ENCODE results near the gene SSR4.
"Not testable (repeated sequence)": the region's sequence is repeated elsewhere in the genome, so short reads cannot be mapped to it uniquely, and the experiment has no call there.

SSR4 gene

DNA sequence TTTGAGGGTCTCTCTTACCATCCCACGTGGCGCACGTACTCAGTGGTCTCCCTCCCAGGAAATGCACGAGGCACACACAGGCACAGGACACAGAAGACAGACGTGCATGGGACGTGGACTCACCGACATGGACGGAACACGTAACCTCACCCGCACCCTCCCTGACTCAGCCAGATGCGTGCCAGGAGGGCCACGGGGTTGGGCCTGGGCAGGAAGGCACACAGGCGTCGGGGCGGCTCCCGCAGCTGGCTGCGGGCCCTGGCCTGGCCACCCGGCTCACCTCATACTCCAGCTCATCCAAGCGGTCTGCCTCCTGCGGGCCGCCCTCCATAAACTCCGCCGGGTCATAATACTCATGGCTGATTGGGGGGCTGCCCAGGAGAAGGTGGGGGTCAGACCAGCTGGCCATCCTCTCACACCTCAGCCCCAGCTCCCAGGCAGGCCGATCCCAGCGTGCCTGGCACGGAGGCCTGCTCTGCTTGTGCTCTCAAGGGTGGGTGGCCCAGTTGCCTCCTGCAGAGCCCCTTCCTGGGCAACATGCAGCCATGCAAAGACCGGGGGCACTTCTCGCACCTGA is 12.6 kb downstream of the SSR4 start:
- DNase-seq: no peak

DNA sequence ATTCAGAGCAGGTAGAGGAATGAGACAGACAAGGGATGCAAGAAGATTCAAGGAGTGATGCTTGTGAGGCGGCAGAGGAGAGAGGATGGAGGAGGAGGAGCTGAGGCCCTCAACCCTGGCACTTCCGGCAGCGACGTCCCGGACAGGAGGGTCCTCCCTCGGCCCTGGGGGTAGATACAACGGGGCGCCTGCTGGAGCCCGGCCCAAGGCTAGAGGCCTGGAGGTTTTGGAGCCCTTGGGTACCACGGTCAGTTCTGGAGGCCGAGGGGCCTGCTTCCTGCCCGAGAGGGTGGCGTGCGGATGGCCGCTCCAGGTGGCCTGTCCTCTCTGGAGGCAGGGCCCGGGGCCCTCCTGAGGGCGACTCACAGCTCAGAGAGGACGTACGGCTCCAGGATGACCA is 13.5 kb downstream of the SSR4 start:
- no peak for DNase-seq

DNA sequence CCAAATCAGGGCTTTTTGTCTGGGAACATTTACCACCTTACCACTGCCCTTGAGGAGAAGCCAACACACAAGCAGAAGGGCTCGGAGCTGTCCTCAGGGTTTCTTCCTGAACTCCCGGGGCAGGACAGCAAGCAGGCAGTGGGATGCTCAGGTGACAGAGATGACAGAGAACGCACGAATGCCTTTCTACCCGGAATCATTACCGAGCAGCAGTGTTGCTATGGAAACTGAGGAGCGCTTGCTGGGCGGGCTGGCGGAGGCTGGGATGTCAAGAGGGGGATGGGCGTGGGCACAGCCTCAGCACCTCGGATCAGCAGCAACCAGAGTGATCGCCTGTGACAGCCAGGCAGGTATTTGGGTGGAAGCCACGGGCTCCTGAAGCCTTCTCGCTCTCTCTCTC is 17.8 kb downstream of the SSR4 start:
- no peak for DNase-seq

DNA sequence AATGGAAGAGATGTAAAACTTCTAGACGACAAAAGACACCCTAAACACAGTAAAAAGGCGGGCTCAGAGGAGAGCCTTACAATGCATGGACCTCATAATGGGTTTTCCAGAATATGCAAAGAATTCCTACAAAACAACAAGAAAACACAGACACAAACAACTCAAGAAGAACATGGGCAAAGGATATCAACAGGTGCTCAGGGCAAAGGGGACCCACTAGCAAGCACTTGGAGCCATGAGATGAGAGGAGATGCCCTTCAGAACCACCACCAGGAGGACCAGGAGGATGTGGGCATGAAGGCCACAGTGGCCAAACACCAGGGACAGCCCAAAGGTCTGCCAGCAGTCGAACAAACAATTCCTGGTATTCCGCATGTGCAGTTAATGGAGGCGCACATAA is 18.7 kb downstream of the SSR4 start:
- DNase-seq: no peak

DNA sequence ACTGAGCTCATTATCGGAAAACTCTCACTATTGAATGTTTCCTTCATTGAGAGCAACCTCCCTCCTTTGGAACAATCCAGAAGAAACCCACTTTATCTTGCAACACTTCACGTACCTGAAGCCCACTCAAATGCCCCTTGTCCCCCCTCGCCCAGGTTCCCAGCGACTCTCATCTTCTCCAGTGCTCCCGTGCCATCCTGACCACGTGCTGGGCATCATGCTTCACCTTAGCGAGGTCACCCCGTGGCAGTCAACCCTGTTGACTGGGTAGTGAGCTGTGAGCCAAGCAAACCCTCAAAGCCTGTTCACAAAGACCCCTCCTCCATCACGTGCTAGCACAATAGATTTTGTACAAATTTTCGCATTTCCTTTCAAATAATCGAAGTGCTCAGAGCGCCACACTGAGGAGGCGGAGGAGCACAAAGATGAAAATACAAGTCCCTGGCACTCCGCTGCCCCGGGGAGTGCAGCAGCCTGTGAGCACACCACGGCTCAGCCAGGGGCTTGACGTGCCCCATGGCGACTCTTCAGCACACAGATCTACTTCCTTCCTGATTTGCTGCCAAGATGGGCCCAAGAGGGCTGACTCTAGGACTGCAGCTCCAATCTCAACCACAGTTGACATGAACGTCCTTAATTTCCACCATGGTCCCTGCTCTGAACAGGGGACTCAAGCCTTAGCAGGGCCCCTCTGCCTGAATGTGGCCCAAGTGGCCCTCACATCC is 20.3 kb downstream of the SSR4 start:
- DNase-seq: no peak

DNA sequence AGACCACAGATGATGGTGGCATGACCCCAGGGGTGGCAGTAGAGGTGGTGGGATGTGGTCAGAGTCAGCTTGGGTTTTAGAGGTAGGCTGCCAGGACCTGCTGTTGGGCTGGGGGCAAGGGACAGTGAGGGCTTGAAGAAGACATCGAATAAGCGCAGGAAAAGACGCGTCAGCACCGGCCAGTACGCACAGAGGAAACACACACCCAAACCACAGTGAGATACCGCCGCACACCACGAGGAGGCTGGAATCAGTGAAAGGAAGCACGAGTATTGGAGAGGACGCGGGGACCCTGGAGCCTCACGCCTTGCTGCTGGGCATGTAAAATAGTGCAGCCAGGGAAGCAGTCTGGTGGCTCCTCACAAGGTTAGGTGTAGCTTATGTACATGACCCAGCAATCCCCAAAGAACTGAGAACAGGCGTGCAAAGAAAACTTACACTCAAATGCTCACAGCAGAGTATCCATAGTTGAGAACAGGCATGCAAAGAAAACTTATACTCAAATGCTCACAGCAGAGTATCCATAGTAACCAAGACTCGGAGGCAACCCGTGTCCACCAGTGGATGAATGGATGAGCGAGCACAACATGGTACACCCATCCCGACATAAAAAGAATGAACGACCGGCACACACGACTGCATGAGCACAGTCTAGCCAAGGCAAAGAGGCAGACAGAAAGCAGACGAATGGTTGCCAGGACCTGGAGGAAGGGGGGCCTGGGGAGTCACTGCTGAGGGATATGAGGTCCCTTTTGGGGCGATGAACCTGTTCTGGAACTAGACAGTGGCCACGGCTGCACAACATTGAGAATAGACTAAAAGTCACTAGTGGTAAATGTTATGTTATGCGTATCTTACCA is 22.6 kb downstream of the SSR4 start:
- peak; percentile 69 for DNase-seq

DNA sequence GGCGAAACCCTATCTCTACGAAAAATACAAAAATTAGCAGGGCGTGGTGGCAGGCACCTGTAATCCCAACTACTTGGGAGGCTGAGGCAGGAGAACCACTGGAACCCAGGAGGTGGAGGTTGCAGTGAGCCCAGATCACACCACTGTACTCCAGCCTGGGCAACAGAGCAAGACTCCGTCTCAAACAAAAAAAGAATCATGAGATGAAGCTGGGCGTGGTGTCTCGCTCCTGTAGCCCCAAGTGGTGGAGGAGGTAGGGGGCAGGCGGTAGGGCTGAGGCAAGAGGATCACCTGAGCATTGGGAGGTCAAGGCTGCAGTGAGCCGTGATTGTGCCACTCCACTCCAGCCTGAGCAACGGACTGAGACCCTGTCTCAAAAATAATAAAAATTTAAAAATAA is 23.6 kb downstream of the SSR4 start:
- not testable (repeated sequence) for DNase-seq

DNA sequence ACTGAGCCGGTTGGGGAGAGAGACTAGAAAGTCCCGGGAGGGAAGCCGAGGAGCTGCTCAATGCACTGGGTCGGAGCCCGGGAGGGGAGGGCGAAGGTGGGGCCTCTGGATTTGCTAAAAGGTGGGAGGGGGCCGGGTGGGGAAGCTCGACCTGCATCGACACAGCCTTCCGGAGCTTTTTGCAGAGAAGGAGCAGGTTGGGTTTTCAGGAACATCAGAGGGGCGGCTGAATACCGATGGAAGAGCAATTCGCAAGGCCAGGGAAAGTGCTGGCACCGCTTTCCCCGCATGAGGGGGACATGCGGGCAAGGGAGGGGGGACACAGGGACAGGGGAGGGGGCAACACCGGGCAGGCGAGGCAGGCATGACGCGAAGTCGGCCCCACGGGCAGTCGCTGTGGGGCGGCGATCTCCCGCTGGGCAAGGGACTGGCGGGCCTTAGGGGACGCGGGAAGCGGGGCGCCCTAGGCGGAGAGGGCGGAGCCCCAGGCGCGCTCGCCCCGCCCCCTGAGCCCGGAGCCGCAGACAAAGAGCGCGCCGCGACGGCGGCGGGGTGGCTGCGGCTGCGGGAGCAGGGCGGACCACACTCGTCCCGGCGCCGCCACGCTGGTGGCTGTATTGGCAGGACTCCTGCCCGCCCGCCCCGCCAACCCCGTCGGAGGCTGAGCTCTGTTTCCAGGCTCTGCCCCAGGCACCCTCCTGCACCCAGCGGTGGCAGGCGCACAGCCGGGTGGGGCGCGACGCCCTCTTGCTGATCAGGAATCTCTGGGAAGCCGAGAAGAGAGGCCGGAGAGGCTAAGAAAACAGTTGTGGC is 24.3 kb downstream of the SSR4 start:
- DNase-seq: no peak

DNA sequence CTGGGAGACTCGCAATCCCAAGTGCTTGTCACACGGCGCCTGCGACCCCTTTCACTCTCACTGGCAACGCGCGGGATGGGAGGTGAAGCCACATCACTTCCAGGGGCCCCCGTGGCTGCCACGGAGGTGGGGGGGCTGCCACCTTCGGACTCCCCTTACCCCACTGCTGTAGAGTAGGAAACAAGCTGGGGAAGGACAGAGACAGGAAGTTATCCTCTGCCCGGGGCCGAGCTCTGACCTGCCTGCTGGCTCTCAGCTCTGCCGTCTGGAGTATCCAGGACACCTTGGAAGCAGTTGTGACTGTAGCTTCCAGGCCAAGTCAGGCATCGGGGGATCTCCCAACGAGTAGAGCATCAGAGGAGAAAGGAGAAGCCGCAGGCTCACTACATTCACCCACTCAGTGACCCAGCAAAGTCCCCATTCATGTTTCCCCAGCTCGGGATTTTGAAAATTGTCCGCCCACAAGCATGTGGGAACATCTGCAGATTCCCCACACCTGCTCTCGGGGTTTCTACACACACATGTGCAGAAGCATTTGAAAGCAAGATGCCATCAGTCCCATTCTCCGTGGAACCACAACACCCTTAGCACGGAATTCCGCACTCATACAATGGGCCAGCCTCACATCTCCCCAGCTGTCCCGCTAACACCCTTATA is 25.0 kb downstream of the SSR4 start:
- no peak for DNase-seq

DNA sequence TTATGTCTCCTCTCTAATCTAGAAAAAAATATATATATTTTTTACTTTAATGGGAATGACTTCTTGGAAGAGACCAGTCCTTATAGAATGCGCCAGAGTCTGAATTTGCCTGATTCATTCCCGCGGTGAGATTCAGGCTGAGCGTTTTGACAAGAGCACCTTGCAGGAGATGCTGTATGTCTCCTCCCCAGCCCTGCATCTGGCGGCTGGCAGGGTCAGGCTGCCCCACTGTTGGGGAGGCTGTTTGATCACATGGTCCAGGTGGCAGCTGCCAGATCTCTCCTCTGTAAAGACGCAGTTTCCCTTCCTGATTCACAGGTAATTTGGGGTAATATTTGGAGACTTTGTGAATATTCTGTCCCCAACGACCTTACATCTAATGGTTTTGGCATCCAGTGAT is 26.1 kb downstream of the SSR4 start:
- no peak for DNase-seq

DNA sequence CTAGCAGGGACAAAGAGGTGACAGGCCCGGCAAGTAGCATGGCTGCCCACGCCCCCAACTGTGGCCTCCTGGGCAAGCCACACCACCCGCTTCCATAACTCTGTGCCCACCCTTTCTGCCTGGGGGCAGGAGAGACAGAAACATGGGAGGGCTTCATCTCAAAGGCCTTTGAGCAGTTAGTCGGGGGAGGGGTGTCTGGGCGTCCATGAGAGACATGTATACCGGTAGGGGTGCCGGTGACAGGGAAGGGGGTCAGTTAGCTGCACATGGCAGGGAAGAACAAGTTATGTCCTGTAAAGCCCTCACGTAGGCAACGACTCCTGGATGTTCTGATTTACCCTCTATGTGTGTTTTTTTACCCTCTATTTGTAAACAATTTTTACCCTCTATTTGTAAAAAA is 26.6 kb downstream of the SSR4 start:
- no peak for DNase-seq

DNA sequence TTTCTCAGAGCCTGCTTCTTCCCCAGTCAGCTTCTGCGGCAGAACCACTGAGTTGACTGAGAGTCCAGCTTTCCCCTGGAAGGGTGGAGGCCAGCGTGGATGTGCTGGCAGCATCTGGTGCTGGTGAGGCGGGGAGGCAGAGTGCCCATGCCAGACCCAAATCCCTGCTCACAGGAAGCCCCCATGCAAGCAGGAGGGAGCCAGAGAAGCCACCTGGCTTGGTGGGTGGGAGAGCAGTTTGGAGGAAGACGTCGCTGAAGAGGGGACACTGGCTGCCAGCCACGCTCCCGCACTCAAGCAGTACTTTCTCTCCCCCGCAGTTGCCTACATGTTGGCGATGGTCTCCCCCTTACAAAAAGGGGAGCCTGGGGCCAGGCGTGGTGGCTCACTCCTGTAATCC is 29.9 kb downstream of the SSR4 start:
- DNase-seq: no peak

DNA sequence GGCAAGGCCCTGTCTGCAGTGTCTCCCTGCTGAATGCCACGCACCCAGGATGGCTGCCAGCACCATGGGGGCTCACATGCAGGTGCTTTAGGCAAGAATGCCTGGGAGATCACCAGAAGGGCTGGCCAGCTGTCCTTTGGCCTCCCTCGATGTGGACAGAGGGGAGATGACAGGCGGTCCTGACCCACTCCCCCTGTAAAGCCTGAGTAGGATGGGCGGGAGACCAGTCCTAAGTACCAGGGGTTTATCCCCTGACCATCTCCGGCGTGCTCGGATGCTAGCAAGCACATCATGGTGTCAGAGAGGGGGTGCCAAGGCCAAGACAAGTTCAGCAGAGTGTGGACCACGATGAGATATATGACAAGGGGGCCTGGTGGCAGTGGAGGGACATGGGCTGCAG is 30.6 kb downstream of the SSR4 start:
- no peak for DNase-seq

DNA sequence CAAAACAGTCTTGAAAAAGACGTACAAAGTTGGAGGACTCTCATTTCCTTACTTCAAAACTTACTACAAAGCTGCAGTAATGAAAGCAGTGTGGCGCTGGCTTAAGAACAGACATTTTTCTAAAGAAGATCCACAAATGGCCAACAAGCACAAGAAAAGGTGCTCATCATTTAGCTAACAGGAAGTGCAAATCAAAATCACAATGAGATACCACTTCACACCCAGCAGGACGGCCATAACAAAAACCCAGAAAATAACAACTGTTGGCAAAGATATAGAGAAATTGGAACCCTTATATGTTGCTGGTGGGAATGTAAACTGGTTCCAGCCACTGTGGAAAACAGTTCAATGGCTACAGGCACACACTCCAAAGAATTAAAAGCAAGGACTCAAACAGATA is 32.5 kb downstream of the SSR4 start:
- DNase-seq: no peak

DNA sequence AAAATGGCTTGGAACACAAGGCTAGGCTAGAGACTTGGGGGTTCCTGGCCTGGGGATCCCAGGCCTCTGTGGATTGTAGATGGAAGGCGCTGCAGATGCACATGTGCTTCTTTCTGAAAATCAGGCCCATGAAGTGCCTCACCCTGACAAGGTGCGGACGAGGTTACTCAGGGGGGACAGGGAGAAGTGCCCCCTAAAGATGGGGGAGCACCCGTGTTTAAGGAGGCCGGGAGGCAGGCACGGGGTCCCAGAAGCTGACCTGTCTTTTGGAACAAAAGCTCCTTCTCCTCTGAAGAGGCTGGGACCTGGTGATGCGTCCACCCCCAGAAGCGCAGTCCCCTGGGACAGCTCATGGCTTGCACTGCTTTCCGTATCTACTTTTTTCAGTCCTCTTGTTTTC is 33.4 kb downstream of the SSR4 start:
- no peak for DNase-seq

DNA sequence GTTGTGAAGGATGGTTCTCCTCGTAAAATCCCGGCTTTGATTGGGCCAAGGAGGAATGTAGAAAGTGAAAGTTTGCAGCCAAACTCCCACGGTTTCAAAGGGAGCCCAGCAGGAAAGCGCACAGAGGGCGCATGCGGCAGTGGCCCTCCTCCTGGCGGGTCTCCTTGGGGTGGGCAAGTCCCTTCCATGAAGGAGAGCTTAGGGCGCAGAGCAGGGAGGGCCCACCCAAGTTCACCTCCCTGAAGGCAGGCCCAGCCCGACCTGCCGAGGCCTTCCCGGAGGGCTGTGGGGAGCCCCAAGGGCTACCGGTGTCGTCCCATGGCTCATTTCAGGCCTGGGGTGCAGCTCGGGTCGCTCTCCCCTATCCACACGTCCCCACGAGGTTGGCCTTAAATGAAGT is 33.8 kb downstream of the SSR4 start:
- no peak for DNase-seq

DNA sequence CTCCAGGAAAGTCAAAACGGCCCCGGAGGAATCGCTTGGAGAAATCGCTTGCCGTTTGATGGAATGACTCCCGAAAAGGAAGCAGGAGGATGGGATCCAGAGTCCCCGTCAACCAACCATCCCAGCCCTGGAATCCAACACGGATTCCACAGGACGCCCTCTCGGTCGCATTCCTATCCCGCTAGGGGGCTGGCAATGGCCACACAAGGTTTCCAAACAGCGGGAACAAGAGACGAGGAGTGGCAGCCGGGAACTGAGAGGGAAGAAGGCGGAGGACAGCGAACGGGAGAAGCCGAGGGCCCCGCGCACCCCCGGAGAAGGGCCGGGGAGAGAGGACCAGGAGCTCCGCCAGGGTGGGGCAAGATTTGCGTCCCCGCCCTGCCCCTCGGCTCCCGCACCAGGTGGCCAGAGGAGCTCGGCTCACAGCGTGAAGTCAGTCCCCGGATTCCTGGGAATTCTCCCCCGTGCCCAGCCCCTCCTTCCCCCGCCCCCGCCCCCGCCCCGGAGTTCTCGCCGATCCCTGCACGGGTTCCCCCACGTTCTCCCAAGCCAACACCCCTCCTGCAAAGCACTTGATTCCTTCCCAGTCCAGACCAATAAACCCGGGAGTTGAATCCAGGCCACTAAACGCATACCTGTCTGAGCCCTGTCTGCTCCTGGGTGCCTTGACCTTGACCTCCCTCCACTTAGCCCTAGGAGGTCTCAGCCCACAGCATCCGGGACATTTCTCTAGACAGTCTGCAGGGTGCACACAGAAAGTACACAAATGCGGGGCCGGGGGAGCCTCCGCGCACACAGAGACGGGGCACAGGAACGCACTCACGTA is 34.5 kb downstream of the SSR4 start:
- DNase-seq: no peak

DNA sequence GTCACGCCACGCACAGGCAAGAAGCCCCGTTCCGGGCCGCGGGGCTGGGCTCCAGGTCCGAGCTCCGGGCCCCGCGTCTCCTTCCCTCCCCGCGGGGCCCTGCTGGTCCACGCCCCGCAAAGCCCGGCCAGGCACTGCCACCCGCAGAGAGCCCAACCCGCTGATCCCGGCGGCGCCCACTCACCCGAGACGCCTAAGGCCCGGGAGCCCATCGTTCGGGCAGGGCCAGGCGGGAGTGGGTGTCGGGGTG is 35.0 kb downstream of the SSR4 start:
- no peak for DNase-seq

DNA sequence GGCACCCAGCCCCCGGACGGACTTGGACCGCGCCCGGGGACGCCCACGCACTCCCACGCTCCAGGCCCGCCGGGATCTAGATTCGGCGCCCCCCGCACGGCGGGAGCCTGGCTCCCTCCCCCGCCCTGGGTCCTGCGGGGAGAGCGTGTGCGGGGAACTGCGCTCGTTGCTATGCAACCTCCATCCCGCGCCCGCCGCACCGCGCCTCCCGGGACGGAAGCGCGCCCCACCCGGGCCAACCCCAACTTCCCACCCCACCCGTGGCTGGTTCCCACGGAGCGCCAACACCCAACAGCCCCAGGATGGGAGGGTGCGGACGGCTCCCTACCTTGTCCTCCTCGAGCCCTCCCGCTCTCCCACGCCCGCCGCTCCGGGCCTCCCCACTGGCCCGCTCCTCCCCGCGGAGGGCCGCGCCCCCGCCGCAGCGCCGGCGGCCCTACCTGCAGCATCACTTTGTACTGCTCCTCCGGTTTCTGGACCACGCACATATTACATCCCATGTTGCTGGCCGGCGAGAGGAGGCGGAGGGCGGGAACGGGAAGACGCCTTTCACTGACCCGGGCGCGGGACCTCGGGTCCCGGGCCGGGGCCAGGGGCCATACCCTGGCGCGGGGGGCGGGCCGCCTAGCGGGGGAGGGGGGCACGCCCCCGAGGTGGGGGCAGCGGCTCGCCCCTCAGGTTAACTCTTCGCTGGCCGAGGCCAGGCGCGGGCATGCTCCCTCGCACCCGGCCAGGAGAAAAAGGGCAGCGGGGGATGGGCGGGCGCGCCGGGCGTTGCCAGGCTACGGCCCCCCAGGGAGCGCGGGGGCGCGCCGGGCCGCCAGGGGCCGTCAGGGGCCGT is 35.6 kb downstream of the SSR4 start, which contains the start of gene PDZD4:
TSS of gene PDZD4 (minus strand) at position 746 of the 841 bp plus-strand sequence. CDS start at position 500, 246 bp downstream.
- no peak for DNase-seq

DNA sequence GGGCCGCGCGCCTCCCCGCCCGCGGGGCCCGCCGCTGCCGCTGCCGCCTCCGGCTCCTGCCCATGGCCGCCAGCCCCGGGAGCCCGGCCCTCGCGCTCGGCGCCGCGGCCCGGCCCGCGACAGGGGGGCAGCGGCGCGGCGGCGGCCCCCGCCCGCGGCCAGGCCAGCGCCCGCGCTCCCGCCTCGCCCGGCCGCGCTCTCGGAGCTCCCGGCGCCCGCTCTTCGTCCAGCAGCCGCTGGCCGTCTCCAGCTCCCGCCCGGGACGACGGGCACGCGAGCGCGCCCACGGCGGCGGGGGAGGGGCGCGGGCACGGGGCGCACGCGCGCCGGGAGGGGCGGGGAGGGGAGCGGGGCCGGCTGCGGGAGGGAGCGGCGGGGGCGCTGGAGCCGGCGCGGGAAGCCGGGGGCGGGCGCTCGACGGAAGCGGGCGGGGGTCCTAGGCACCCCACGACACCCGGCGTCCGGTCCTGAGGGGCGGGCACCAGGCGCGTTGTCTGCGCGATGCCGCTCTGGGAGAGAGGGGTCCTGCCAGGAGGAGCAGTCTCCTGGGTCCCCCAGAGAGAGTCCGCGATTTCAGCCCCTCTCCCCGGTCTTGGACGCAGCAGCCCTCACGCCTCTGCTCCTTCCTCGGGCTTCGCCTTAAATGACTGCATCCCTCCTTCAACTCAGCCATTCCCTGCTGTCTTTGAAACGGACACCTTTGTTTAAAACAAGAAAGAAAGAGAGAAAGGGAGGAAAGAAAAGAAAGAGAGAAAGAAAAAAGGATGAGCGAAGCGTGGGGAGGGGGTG is 36.4 kb downstream of the SSR4 start:
- no peak for DNase-seq

Data from OCI-M1 (cell line).